GM21360 (cell line): ENCODE results near the gene DCTN1.
"Not testable (repeated sequence)": the region's sequence is repeated elsewhere in the genome, so short reads cannot be mapped to it uniquely, and the experiment has no call there.

Experiments used
- ATAC-seq: cut with Tn5 transposase; IDR thresholded peaks from one replicate; pipeline ENCODE4 v1.9.1; 2021; ENCODE audit warnings: mild to moderate bottlenecking, moderate library complexity; ENCODE audit not compliant: unreplicated experiment

The DCTN1 gene

GRCh38 chr2:74372674-74373073 is 7.4 kb downstream of the DCTN1 start:
- no peak for ATAC-seq

- no peak for ATAC-seq
These were observed 8.7 kb downstream of the DCTN1 start for GRCh38 chr2:74371421-74371820.

- ATAC-seq: no peak
These were observed 10.1 kb downstream of the DCTN1 start for GRCh38 chr2:74369976-74370375.

GRCh38 chr2:74368499-74368898 is 11.6 kb downstream of the DCTN1 start:
- ATAC-seq: no peak

GRCh38 chr2:74367789-74368188 is 12.3 kb downstream of the DCTN1 start:
- no peak for ATAC-seq

- ATAC-seq: no peak
These were observed 14.1 kb downstream of the DCTN1 start for GRCh38 chr2:74366036-74366435.

- ATAC-seq: no peak
These were observed 15.3 kb downstream of the DCTN1 start for GRCh38 chr2:74364533-74365505.

GRCh38 chr2:74361327-74361726 is 18.8 kb downstream of the DCTN1 start:
- ATAC-seq: no peak

- no peak for ATAC-seq
These were observed 22.5 kb downstream of the DCTN1 start for GRCh38 chr2:74357627-74358026.

GRCh38 chr2:74349889-74350288 is 30.2 kb downstream of the DCTN1 start:
- ATAC-seq: no peak

- ATAC-seq: no peak
These were observed 32.4 kb downstream of the DCTN1 start for GRCh38 chr2:74347742-74348141.

GRCh38 chr2:74347303-74347702 is 32.8 kb downstream of the DCTN1 start:
- ATAC-seq: no peak

GRCh38 chr2:74345272-74345943 is 34.7 kb downstream of the DCTN1 start:
- ATAC-seq: no peak

- ATAC-seq: no peak
These were observed 36.8 kb downstream of the DCTN1 start, which contains the start of gene SLC4A5 for GRCh38 chr2:74343316-74343715. Gene SLC4A5, minus strand, starts transcription at chr2:74343416. Its CDS starts 28,393 bp downstream, at chr2:74315023.

GRCh38 chr2:74336227-74336626 is 43.9 kb downstream of the DCTN1 start:
- not testable (repeated sequence) for ATAC-seq

GRCh38 chr2:74334931-74335333 is 45.2 kb downstream of the DCTN1 start:
- ATAC-seq: no peak

GRCh38 chr2:74333896-74334586 is 46.1 kb downstream of the DCTN1 start:
- ATAC-seq: no peak

GRCh38 chr2:74333175-74333574 is 46.9 kb downstream of the DCTN1 start:
- ATAC-seq: no peak

GRCh38 chr2:74332550-74333174 is 47.4 kb downstream of the DCTN1 start:
- ATAC-seq: no peak

- no peak for ATAC-seq
These were observed 51.5 kb downstream of the DCTN1 start for GRCh38 chr2:74328573-74328972.

- ATAC-seq: no peak
These were observed 52.0 kb downstream of the DCTN1 start for GRCh38 chr2:74328074-74328473.
